Adipose tissue (tissue), 3 donors: Measurements from ENCODE around the gene ZBTB20. TPM values are rescaled to one million over a fixed set of nuclear protein-coding genes. Genes with fewer than 3 reads are reported as not detected.

Source experiments
- H3K27ac ChIP-seq: one replicate; pipeline ENCODE4 v1.5.1; 2013; ENCODE audit warnings: low read depth, low read length
- WGBS, 3 donors: extraction: QIAGEN DNeasy Blood & Tissue Kit; methylation state at CpG; one replicate each; pipeline ENCODE4 v1.1.7; 2013; 5-methylcytosine and 5-hydroxymethylcytosine counted together
- polyA plus RNA-seq, 3 donors: library from polyadenylated mRNA; stranded (reverse); fragments of 200-250 nt; gene quantifications; one replicate each; pipeline ENCODE4 v1.2.3, GENCODE V29; 2013
- donor health status: healthy with polysubstance abuse.
- donor health status: Bipolar disorder and iron deficiency.
- donor health status: healthy.

The ZBTB20 gene
- polyA plus RNA-seq, 3 donors = 0.62 to 7.8 (median 1.4) TPM

DNA sequence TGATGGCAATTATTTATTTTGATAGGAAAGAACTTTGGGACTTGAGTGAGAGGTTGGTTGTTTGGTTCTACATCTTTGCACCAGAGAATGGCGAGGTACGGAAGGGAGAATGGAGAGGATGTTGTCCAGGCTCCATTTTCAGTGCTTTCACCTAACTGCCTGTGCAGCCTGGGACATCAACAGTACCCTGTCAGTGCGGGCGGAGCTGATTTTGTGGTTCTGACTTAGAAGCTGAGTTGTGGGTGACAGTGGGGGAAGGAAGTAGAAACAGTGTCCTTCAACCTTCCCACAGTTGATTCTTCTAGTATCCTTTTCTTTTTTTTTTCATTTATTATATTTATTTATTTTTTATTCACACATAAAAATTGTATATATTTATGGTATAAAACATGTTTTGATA, 757.9 kb downstream of the ZBTB20 start:
- 87 to 92% (median 91%) methylated on average over 4 of the region's 4 CpGs for WGBS, 3 donors
- no peak overlapping the region for H3K27ac ChIP-seq

DNA sequence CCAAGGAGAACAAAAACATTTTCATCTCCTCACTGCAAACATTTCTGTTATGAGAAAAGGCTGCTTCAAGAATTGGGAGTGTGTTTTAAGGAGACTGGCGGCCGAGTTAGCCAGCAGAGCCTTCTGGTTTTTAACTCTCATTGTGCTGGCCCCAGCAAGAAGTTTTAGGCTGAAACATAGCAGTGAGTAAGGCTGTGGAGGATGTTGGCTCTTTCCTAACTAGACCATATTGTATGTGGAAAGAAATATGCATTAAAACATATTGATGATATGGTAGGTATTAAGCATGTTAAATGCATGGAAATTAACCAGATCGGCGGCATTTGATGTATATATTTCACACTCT, 762.6 kb downstream of the ZBTB20 start:
- WGBS, 3 donors = 66 to 78% (median 67%) methylated on average over 4 of the region's 4 CpGs
- no peak overlapping the region for H3K27ac ChIP-seq

DNA sequence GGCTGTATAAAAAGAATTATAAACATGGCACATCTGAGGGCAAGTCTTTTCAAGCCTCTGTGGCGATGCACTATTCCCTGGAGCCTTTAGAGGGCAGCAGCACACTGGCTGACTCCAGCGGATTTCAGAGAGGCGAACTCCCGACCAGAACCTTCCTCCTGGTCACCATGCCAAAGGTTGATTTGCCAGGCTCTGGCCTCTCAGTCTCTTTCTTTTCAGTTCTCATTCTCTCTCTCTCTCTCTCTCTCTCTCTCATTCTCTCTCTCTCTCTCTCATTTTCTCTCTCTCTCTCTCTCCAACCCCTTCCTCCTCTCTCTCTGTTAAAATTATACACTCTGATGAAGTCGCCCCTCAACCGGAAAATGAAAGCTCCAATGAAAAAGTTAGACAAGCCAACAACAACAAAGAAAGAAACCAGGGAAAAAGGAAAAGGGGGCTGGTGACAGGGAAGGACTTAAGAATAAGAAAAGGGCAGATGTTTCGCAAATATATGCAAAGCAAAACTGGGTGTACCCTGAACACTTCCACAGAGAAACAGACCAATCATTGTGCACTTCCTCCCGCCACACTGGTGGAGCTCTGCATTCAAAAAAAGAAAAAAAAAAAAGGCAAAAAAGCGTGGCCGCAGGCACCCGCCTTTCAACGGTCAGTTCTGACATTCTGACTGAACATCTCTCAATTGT, 763.1 kb downstream of the ZBTB20 start:
- 26 to 46% (median 28%) methylated on average over 12 of the region's 12 CpGs for WGBS, 3 donors
- no peak overlapping the region for H3K27ac ChIP-seq

DNA sequence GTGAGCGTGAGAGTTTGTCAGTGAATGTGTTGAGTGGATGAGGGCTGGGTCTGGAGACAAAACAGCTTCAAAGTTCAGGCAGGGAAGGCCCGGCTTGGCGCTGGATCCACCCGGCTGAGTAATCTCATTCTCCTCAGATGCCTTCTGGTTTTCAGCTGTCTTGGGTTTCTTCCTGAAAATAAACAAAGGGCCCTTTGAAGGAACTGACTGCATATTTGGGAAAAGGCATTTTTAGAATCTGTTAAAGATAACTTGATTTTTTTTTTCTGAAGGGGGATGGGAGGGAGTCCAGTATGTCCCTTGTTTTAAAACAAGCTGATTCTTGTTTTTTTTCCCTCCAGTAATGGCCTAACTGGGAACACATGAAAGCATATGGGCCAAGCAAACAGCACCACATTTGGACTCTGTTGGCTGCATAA, 766.8 kb downstream of the ZBTB20 start:
- WGBS, 3 donors = 65 to 82% (median 69%) methylated on average over 4 of the region's 4 CpGs
- H3K27ac ChIP-seq = no peak overlapping the region

DNA sequence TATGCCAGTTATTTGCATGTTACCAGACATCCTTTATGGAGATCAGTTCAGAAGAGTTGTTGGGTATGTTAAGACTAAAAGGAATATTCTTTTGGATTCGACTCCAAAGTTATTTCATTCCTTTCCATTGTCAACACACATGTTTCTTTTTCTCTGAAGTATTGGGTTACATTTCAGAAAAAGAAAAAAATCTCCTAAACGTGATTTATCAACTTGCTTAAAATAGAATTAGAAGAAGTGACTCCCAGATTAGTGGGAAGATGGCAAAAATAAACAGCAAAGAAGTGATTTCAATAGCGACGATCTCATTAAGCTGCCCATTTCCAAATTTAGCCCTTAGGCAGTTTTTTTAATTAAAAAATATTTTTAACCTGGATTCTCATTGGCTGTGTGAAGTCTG, 767.8 kb downstream of the ZBTB20 start:
- H3K27ac ChIP-seq = no peak overlapping the region
- WGBS, 3 donors = 62 to 69% (median 67%) methylated on average over 4 of the region's 4 CpGs

DNA sequence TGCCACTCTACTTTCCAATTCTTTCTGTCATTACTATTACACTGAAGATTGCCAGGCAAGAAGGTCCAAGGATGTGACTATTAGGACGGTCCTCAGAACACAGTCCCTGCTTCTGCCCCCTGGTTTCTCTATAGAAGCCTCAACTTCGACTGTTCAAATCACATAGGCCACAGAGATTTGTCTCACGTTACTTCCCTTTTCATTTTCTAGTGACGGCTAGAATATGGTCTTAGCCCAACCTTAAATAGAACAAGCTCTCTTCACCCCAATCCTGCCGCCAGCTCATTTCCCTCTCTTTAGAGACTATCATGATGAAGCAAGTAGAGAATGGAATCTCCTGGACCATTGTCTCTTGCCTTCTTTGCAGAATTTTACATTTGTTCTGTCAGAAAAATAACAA, 768.3 kb downstream of the ZBTB20 start:
- H3K27ac ChIP-seq = no peak overlapping the region
- WGBS, 3 donors = 87 to 91% (median 88%) methylated on average over 5 of the region's 5 CpGs

DNA sequence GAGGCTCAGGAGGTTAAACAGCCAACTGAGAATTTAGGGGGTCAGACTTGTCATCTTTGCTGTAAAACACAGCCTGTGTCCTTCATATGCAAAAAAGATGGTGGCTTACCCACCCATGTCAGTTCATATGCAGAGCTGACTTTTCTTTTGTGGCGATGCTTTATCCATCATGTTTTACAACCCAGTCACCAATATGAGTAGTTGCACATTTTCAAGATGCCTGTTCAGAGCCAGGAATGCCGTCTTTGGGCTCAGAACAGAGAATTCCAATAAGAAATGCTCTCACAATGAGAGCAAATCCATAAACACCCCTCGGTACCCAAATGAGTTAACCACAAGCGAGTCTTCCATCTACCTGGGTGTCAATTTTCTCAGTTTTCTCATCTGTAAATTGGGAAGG, 769.7 kb downstream of the ZBTB20 start:
- H3K27ac ChIP-seq = no peak overlapping the region
- 92 to 96% (median 95%) methylated on average over 4 of the region's 4 CpGs for WGBS, 3 donors

DNA sequence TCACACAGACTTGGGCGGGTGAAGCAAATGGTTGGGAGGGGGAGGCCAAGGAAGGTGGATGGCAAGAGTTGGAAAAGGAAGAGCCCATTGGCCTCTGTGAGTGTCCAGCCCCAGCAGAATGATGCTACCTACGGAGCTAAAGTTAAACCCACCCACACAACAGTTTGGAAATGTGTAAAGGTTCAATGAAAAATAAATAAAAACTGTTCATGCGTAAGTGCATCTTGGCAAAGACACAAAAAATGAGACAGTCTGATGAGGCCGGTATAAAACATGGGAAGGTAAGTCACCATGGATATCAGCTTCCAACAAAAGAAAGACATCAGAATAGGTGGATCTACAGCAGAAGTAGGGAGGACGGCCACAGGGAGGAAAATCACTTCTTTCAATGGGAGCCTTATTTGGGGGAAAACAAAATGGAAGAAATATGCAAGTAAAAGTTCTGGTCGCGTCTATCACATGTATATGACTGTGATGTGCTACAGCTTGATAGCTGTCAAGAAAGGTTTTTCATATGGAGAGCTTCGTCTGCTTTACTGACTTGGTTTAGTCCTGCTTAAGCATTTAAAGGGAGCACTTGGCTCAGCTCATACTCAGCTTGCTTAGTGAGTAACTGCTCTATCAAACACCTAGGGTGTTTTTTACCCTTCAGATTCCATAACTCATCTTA, 770.4 kb downstream of the ZBTB20 start:
- 91 to 94% (median 92%) methylated on average over 8 of the region's 8 CpGs for WGBS, 3 donors
- H3K27ac ChIP-seq = no peak overlapping the region

DNA sequence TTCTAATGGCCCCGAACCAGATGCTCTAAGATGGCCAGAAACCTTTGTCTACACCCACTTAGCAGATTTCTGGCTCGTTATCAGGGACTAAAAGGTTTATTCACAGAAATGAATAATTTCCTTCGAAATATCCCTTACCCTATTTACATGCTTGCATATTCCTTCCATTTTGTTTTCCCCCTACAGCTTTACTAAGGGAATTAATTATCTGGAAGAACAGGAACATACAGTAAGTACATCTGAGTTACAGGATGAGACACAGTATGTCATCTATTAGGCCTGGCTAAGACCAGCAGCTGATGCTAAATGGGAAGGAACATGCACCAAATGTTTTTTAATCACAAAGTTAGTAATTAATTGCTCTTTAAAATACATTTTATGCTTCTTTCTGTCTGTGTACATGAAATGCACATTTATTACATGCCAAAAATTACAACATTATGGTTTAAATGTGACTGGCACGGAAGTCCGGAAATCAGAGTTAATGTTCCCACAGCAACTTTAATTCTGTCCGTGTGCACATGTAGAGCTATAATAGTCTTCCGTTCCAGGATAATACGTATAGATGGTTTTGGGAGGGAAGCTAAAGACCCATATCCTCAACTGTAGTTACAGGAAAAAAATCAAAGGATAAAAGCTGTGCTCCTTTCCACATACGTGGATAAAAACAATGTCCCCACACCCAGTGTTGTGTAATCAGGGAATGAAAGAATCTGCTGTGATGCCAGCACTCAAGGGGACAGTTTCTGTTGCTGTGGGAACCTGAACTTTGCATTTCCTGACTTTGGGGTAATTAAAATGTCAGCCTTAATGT, 771.3 kb downstream of the ZBTB20 start:
- H3K27ac ChIP-seq = no peak overlapping the region
- WGBS, 3 donors = 65 to 86% (median 73%) methylated on average over 9 of the region's 9 CpGs

DNA sequence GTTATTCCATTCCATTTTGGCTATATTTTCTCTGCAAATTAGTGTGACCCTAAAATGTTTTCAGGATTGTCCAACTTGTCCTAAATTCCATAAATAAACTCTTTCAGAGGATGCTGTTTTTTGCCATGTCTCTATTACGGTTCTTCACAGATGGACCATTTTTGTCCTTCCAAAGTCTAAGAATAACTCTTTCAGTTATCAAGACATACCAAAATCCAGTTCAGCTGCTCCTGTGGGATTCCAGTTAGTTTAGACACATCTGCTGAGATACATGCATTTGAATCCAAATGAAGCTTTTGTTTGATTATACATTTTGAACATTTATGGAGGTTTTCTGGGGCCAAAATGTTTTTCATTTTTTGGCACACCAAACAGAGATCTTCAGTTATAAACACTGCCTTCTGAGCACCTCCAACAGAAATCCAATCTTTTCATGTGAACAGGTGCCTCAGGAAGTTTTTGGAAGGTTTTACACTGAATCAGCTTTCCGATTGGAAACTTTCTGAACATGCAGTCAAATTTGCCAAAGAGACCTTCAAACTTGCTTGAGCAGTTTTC, 772.6 kb downstream of the ZBTB20 start:
- H3K27ac ChIP-seq = no peak overlapping the region

DNA sequence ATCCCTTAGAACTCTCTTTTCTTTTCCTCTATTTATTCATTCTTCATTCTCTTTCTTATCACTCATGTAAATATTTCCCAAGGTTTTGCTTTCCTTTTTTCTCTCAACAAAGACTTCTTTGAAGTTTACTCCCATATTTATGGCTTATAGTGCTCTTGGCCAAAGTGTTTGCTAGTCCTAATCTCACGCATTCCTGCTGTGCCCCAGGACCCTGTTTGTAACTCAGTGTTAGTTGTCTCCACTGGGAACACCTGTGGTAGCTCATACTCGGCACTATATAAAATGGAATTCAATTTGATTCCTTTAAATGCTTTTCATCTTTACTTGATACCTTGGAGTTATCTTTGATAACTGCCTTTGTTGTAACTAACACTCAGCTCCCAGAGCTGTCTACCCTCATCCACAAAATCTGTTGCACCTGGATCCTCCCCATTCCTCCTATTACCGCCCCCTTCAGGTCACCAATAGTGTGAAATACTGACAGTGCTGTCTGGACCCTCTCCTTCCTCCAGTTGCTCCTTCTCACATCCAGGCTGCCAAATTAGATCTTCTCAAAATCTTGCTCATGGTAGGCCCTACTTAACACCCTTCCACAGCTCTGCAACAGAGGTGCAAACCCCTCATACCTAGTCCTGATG, 776.4 kb downstream of the ZBTB20 start:
- no peak overlapping the region for H3K27ac ChIP-seq
- 33 to 93% (median 73%) methylated on average over 3 of the region's 3 CpGs for WGBS, 3 donors

More for the DNA sequence above, 772.6 kb downstream of the ZBTB20 start:
- WGBS, 3 donors = 70 to 80% (median 76%) methylated on average over 2 of the region's 2 CpGs

DNA sequence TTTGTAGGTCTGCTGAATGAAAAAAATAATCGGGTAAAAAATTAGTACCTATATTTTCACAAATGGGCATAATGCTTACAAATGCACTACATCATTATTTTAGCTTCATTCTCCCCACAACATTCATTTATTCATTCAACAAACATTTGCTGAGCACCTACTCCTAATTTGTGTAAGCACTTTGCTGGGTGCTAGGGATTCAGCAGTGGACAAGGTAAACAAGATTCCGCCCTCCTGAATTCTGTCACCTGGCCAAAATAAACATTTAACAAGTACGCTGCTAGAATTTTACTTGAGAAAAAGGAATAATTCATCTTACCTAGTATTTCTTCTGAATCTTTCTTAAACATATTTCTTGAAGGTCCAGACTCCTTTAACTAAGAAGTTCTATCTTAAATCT, 781.2 kb downstream of the ZBTB20 start:
- WGBS, 3 donors = 45 to 90% (median 90%) methylated on average over 3 of the region's 3 CpGs
- H3K27ac ChIP-seq = no peak overlapping the region

DNA sequence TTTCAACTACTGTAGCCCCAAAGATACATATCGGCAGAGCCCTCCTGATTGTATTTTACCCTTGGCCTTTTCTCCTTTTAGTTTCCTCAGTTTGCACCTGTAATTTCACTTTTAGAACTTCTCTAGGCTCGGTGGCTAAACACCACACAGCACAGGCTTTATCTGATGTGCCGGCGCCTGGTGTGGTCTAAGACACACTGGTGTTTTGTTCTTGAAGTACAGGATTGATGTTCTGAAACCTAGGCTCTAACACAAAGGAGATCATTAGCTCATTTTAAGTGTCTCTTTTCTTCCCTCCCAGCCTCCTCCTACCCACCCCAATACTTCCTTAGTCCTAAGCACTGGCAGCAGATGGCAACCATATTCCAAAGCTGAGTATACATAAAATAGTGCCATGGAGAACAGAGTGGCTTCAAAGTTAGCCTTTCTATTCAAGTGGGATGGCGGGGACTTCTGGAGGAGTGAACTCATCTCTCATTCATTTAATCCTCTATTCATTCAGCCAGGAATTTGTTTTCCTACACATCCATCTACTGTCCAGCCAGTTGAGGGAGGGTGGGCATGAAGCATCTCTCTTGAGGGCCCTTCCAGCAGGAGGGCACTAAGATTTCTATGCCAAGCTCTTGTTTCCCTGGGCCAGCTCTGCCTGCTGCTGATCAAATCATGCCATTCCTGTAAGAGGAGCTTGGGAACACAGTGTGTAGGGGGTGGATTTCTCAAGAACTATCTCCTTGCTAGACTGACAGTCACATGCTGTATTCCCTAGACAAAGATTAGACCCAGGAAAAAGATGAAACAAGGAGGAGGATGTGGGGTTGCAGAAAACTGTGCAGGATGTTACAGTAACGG, 782.1 kb downstream of the ZBTB20 start:
- no peak overlapping the region for H3K27ac ChIP-seq
- 69 to 82% (median 78%) methylated on average over 6 of the region's 6 CpGs for WGBS, 3 donors

DNA sequence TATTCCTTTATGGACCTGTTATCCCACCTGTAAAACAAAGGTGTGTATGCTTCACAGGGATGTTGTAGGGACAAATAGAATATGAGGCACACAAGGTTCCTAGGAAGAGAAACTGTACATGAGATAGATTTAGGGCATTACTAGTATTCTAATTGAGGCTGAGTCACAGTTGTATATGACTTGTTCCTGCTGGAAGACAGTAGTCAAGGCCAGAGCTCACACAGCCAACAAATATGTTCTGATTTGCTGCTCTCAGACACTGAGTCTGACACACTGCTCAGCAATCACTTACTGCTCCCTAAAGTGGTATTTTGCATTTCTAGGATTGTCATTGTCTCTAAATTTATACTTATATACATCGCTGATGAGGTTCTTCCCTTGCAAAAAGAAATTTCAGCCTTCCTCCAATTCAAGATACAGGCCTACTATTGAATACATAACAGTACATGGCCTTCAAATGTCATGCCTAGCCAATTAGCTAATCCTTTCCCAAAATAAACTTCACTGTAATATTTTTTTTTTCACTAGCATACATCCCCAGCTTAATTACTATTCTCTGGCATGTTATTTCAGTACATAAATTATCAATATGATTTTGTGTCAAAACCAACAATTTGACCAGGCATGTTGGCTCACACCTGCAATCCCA, 783.4 kb downstream of the ZBTB20 start:
- WGBS, 3 donors = 80 to 84% (median 82%) methylated on average over 1 of the region's 1 CpG
- no peak overlapping the region for H3K27ac ChIP-seq

DNA sequence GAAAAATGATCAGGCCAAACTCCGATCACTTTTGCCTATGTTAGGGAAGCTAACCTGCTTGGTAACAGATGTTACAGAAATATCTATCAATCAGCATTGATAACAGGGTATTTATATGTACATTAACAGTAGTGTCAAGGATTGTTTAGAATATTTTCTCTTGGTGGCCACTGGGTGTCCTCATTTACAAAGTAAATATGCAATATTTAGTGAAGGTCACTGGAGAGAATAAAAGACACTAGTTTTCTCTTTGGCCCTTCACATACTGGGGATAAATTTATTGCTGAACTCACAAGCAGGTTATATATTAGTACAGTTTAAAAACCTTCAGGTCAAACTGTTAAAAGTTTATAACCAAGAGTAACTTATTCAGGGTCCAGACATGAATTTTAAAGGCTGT, 784.3 kb downstream of the ZBTB20 start:
- H3K27ac ChIP-seq = no peak overlapping the region
- WGBS, 3 donors = 49 to 87% (median 87%) methylated on average over 1 of the region's 1 CpG

DNA sequence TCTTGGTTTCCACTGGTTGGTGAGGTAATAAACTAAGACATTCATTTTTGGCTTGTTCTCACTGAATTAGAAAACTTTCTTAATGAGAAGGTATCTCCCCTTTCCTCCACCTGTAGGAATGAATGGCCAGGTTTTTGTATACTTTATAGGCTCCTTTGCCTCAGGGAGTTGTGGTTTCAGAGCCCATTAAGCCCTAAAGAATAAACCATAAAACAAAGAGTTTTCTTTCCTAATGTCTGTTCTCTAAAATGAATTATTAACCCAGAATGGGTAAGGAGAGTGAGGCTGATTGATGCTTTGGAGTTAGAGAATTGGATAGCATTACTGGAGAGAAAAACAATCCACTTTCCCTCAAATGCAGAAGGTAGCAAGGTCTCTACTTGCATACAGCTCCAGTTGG, 785.7 kb downstream of the ZBTB20 start:
- H3K27ac ChIP-seq = no peak overlapping the region

DNA sequence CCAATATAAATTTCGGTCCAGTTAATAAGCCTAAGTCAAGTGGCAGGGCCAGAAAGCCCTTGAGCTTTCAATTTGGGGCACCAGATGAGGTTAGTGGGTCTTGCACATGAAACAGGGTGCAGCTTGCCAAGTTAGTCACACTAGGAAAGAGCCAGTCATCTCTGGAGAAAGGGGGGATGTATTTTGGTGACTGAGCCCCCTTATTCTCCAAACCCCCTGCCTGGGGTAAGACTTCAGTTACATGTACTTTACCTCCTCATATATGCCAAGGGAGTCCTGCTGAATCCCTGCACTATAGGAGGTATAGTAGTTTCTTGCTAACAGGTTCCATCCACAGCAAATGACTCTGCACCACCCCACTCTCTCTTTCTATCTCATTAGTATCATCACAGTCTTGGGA, 790.6 kb downstream of the ZBTB20 start:
- 85 to 95% (median 95%) methylated on average over 1 of the region's 1 CpG for WGBS, 3 donors
- H3K27ac ChIP-seq = no peak overlapping the region
